GM12873 (cell line): ENCODE data around the gene TMEM200A.

Experiments used
- TF ChIP-seq, protein P1 (sequence below): IDR thresholded peaks from 2 replicates; pipeline ENCODE4 v1.5.1; 2012; ENCODE audit warnings: low read depth, mild to moderate bottlenecking, moderate library complexity, low read length, control low read depth; ENCODE audit not compliant: insufficient read depth; ENCODE audit errors: missing control alignments

Gene TMEM200A

DNA sequence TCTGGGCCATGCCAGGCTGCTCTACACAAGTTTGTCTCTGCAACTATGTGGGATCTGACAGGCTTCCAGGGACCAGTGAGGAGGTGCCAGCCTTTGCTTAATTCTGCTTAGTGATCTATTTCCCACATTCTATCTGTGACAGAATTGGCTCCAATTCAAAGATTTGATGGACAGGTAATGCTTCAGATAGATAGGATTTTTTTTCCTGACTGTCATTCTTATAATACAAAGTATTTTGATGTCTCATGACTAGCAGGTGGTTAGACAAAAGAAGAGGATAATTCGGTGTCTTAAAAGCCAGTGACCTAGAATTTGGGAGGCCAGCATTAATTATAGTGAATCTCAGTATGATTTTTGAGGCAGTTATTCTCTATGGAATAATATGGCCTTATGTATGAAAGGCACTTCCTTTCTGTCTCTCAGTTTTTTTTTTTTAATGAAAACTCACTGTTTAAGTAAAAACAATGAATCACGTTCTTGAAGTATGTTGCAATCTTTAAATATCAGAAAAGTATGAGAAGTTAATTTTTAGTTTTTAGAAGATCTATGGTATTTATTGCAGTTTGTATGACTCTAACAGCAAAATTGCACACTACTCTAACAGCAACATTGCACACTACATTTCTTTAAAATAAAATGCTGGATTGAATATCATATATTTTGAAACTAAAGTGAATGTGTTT, 43.7 kb downstream of the TMEM200A start:
- TF ChIP-seq, protein P1, sequence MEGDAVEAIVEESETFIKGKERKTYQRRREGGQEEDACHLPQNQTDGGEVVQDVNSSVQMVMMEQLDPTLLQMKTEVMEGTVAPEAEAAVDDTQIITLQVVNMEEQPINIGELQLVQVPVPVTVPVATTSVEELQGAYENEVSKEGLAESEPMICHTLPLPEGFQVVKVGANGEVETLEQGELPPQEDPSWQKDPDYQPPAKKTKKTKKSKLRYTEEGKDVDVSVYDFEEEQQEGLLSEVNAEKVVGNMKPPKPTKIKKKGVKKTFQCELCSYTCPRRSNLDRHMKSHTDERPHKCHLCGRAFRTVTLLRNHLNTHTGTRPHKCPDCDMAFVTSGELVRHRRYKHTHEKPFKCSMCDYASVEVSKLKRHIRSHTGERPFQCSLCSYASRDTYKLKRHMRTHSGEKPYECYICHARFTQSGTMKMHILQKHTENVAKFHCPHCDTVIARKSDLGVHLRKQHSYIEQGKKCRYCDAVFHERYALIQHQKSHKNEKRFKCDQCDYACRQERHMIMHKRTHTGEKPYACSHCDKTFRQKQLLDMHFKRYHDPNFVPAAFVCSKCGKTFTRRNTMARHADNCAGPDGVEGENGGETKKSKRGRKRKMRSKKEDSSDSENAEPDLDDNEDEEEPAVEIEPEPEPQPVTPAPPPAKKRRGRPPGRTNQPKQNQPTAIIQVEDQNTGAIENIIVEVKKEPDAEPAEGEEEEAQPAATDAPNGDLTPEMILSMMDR, result no peak

DNA sequence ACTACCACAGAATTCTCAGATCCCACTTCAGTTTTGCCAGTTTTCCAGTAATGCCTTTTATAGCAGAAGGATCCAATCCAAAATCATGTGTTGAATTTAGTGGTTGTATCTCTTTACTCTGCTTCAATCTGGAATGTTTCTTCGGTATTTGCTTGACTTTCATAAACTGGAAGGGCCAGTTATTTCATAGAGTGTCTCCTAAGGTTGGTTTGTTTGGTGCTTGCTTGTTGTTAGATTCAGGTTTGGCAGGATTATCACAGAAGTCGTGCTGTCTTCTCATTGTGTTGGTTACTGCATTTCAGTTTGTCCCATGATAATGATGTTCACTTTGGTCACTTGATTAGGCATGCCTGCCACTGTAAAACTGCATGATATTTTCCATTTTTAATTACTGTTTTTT, 45.7 kb downstream of the TMEM200A start:
- TF ChIP-seq, protein P1, result no peak

DNA sequence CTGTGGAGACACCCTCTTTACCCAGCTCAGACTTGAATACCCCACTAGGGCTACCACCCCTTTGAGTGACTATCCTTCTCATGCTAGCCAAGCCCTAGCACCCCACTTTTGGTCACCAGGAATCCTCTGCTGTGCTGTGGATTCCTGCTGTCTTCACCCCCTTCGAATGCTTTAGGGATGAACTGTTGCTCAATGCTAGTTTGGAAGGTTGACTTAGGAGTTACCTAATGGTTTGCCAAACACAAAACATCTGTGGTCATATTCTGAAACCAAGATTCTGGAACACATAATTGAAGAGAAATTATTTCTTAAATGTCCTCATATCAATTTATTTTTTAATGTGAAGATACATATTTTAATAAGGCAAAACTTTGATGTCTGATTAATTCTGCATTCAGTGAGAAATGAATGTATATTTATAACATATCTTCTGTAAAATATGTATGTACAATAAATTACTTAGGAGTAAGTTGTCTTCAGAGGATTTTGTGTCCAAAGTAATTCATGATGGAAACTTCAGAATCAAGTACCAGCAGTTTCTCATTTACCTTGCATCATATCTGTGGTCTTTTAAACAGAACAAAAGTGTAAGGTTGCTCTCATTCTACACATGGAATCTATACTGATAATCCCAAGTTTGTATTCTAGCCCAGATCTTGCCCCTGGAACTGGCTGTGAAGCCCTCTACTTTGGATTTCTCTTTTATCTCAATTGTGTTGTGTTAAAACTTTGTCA, 46.9 kb downstream of the TMEM200A start:
- TF ChIP-seq, protein P1, result no peak

DNA sequence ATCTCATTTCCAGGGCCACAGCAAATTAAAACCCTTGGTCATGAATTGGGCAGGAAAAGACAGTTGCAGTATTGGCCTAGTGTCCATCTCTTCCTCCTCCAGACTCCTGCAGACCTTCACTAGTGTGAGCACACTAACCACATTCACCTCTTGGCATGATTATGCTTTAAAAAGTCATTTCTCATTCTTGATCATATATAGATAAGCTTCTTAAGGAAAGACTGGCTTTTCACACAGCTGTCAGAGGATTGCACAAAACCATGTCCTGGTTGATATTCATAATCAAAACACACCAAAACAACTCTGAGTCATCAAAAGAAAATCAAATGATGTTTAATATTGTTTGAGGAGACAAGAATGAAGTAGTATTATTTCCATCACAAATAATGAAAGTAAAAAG, 52.1 kb downstream of the TMEM200A start:
- TF ChIP-seq, protein P1, result no peak

DNA sequence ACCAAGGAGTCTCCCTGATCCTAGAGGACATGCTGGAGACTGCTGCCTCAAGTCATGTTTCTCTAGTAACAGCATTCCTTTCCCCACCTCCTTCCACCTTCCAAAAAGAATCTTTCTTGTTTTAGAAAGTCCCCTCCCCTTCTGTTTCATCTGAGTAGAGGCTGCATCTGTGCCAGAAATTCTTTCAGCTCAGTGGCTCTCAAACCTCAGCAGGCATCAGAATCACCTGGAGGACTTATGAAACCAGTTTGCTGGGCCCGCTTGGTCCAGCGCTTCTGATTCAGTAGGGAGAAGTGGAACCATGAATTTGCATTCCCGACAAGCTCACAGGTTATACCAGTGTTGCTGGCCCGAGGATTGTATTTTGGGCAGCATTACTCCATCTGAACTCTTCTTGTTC, 55.1 kb downstream of the TMEM200A start:
- TF ChIP-seq, protein P1, result no peak

DNA sequence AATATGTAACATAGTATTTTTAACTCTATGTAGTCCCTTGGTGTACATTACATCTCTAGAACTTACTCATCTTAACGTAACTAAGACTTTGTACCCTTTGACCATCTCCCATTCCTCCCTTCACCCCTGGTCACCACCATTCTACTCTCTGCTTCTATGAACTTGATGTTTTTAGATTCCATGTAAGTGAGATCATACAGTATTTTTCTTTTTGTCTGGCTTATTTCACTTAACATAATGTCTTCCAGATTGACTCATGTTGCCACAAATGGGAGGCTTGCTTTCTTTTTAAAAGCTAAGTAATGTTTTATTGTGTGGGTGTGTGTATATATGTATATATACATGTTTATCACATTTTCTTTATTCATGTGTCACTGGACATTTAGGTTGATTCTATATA, 55.8 kb downstream of the TMEM200A start:
- TF ChIP-seq, protein P1, result no peak

DNA sequence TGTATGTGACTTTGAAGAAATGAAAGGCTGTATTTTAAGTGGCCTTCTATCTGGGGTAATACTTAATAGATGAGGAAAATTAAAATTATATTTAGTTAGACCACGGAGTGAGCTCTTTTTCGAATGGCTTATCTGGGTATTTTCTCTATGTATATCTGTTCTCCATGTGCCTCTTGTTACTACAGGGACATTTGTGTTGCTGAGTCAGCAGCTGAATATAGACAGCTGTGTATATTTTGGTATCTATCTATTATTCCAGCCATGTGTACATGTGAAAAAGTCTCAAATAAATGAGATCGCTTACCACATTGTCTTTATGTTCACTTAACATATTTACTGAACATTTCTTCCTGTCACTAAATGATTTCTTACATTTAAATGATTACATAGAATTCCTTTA, 57.2 kb downstream of the TMEM200A start:
- TF ChIP-seq, protein P1, result no peak
